Lower leg skin (tissue), 4 donors: ENCODE measurements around the gene SLC41A1. TPM values are rescaled to one million over a fixed set of nuclear protein-coding genes. Genes with fewer than 3 reads are reported as not detected.

Experiments used
- DNase-seq, 2 donors: peaks; one replicate each; pipeline ENCODE4 v3.0.0-alpha.2; 2019; ENCODE audit warnings: low spot score in 2 of 2
- H3K4me3 ChIP-seq: fragments of 200-600 bp; sonication (generic); 2 replicates; pipeline ENCODE4 v1.5.1; 2017; ENCODE audit warnings: mild to moderate bottlenecking, low read depth; ENCODE audit not compliant: poor library complexity, severe bottlenecking
- POLR2A ChIP-seq, 2 donors: fragments of 450-650 bp; IDR thresholded peaks; one replicate each; pipeline ENCODE4 v1.6.1; 2016 to 2017; ENCODE audit warnings: antibody characterized with exemption in 2 of 2, mild to moderate bottlenecking in 1 of 2, moderate library complexity in 1 of 2
- WGBS, 2 donors: methylation state at CpG; one replicate each; pipeline ENCODE4 v1.1.5; 2018; 5-methylcytosine and 5-hydroxymethylcytosine counted together
- intact Hi-C: fragments of 100-400 bp; cut with DNase I; formaldehyde crosslinking; loops from one replicate; pipeline ENCODE4 v1.15.0; 2023; ENCODE audit warnings: low total_unique reads
- total RNA-seq, 4 donors: library from RNA; depleted of rRNA; stranded (reverse); fragments of >200 nt; gene quantifications; one replicate each; pipeline ENCODE4 v1.1.0, GENCODE V29; 2016
- TF ChIP-seq, protein P1 (sequence below), 3 donors: fragments of 450-650 bp; IDR thresholded peaks; one replicate each; pipeline ENCODE4 v1.5.1; 2016; ENCODE audit warnings: antibody characterized with exemption in 3 of 3, mild to moderate bottlenecking in 3 of 3, moderate library complexity in 2 of 3

The SLC41A1 gene
- total RNA-seq, 4 donors from 2014 or later = 12.8 to 22.0 (median 15.8) TPM

DNA sequence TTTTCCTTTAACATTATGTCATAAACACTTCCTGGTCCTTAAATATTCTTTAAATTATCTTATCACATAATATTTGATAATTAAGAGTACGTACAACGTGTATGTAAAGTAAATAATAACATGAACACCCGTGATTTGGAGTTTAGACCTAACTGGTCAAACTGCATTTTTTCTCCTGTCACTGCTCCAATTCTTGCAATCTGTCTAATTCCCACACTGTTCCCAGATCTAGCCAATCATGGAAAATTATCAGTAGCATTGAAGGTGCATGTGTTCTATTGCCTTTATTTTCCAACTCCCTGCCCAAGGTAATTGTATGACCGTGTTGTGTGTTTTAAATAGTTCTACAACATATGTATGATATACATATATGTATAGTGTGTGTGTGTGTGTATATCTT, 39.0 kb upstream of the SLC41A1 start:
- H3K4me3 ChIP-seq = no peak overlapping the region
- no peak for DNase-seq
- TF ChIP-seq POLR2A (IDR thresholded peaks at IDR 0.05) = no peak
- TF ChIP-seq, protein P1, sequence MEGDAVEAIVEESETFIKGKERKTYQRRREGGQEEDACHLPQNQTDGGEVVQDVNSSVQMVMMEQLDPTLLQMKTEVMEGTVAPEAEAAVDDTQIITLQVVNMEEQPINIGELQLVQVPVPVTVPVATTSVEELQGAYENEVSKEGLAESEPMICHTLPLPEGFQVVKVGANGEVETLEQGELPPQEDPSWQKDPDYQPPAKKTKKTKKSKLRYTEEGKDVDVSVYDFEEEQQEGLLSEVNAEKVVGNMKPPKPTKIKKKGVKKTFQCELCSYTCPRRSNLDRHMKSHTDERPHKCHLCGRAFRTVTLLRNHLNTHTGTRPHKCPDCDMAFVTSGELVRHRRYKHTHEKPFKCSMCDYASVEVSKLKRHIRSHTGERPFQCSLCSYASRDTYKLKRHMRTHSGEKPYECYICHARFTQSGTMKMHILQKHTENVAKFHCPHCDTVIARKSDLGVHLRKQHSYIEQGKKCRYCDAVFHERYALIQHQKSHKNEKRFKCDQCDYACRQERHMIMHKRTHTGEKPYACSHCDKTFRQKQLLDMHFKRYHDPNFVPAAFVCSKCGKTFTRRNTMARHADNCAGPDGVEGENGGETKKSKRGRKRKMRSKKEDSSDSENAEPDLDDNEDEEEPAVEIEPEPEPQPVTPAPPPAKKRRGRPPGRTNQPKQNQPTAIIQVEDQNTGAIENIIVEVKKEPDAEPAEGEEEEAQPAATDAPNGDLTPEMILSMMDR (IDR thresholded peaks at IDR 0.05) = no peak
- intact Hi-C loops = no loop called here
- WGBS, 2 donors = 55 to 59% methylated on average over 4 of the region's 4 CpGs

DNA sequence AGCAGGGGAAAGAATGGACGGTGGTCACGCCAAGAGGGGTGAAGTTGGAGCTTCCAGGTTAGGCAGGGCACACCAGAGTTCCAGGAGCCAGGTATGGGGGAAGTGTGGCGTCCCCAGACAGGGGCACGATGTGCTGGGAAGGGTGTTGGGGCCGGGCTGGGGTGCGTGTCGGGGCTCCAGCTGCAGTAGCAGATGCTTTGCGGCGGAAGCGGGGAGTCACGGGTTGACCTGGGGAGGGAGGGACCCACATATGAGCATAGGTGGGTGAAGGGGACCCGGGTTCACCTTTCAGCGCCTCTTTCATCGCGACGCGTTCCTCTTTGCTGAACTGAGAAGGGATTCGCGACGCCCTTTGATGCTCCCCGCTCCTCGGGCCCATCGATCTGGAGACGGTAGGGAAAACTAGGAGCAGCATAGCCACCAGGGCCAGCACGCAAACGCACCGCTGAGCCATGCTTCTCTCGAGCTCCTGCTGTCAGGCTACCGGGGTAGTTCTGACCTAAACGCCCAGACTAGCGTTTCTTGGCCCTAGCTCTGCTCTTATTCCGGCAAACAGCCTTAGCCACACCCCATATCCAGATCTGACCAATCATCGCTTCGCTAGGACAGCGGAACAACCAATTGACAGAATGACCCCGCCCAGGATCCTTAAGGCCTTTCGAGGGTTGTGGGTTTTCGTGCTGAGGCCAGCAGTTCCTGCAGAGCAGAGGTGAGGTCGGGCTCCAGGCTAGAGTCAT, 36.8 kb upstream of the SLC41A1 start, which contains the start of gene PM20D1:
TSS of gene PM20D1 (minus strand) at position 514 of the 737 bp plus-strand sequence. CDS start at position 454, 60 bp downstream.
- TF ChIP-seq, protein P1 (IDR thresholded peaks at IDR 0.05) = no peak
- no peak for TF ChIP-seq POLR2A (IDR thresholded peaks at IDR 0.05)
- 9 to 54% methylated on average over 39 of the region's 39 CpGs for WGBS, 2 donors
- H3K4me3 ChIP-seq = no peak within 1 kb of the TSS
- intact Hi-C loops = no loop called here
- DNase-seq = peak; percentile 69 to 91

GRCh38 chr1:205843036-205843859, 30.2 kb upstream of the SLC41A1 start:
- no peak for DNase-seq
- intact Hi-C loops = no loop called here
- WGBS, 2 donors = 45 to 47% methylated on average over 3 of the region's 3 CpGs
- H3K4me3 ChIP-seq = no peak overlapping the region
- TF ChIP-seq, protein P1 (IDR thresholded peaks at IDR 0.05) = no peak
- TF ChIP-seq POLR2A (IDR thresholded peaks at IDR 0.05) = no peak

- no peak overlapping the region for H3K4me3 ChIP-seq
- 84 to 88% methylated on average over 2 of the region's 2 CpGs for WGBS, 2 donors
- intact Hi-C loops = no loop called here
- DNase-seq = no peak
- no peak for TF ChIP-seq POLR2A (IDR thresholded peaks at IDR 0.05)
- TF ChIP-seq, protein P1 (IDR thresholded peaks at IDR 0.05) = no peak
Measured at GRCh38 chr1:205842229-205842628, 29.2 kb upstream of the SLC41A1 start.

GRCh38 chr1:205840146-205840923, 27.3 kb upstream of the SLC41A1 start:
- WGBS, 2 donors = 69 to 83% methylated on average over 4 of the region's 4 CpGs
- TF ChIP-seq POLR2A (IDR thresholded peaks at IDR 0.05) = no peak
- TF ChIP-seq, protein P1 (IDR thresholded peaks at IDR 0.05) = no peak
- intact Hi-C loops = no loop called here
- no peak overlapping the region for H3K4me3 ChIP-seq
- DNase-seq = no peak
